ENCODE measurements around the gene KLHL40. TPM values are rescaled to one million over a fixed set of nuclear protein-coding genes. Genes with fewer than 3 reads are reported as not detected.

KLHL40 gene
- total RNA-seq, 1 experiment from 2014 or later, result not detected

- no TSS peak for BruUV-seq (replicated peaks)
- no peaks in the 10 kb centered on the region for H3K36me3 ChIP-seq (ENCODE audit: control insufficient read depth, insufficient read depth, low read length)
Measured at GRCh38 chr3:42710323-42711021, 25.1 kb downstream of the KLHL40 start.

More at GRCh38 chr3:42710323-42711021, 25.1 kb downstream of the KLHL40 start:
- ChIA-PET CTCF (no interaction called here), POLR2A (no interaction called here)
- Histone ChIP-seq H3K27ac (ENCODE audit: low read length) (no peak overlapping the region), H3K9me3 (ENCODE audit: control insufficient read depth, insufficient read depth, low read depth, low read length) (no peaks in the 10 kb centered on the region), H3K4me1 (ENCODE audit: control insufficient read depth, insufficient read depth, low read length) (no peaks in the 10 kb centered on the region), H3K27me3 (ENCODE audit: control insufficient read depth, insufficient read depth, low read length) (no peaks in the 10 kb centered on the region), H3K4me3 (ENCODE audit: low read depth in 2 of 2, low read length in 2 of 2) (no peak overlapping the region)
- TF ChIP-seq POLR2AphosphoS5 (IDR thresholded peaks at IDR 0.05; ENCODE audit: low read depth, low read length), result no peak
- TF ChIP-seq SIN3A (IDR thresholded peaks at IDR 0.05; ENCODE audit: borderline replicate concordance, insufficient read depth, low read depth, low read length), result no peak
- no peak for TF ChIP-seq REST (IDR thresholded peaks at IDR 0.05; ENCODE audit: insufficient read depth in 1 of 2, low read depth in 2 of 2, low read length in 1 of 2)
- TF ChIP-seq TCF7L2 (IDR thresholded peaks at IDR 0.05; ENCODE audit: low read depth, low read length), result no peak
- no peak for TF ChIP-seq CTCF (IDR thresholded peaks at IDR 0.05)
- DNase-seq (ENCODE audit: low read depth, low spot score), result no peak
- intact Hi-C loops (cut with micrococcal nuclease; ENCODE audit: unreplicated experiment), result no loop called here
- in situ Hi-C loops (cut with HindIII; ENCODE audit: low pct_unique_long_range_greater_than_20kb, low sequenced_read_pairs), result no loop called here
- no peak for ATAC-seq

Data from Panc1 (cell line).